ENCODE measurements around the gene CASZ1. TPM values are rescaled to one million over a fixed set of nuclear protein-coding genes. Genes with fewer than 3 reads are reported as not detected.
A peak's percentile ranks its signal among the peaks of the same experiment; 100 is the strongest.

The CASZ1 gene
- total RNA-seq, 1 experiment from 2014 or later, result 3.9 TPM

- H3K4me2 ChIP-seq (ENCODE audit: insufficient read depth, insufficient read length, low read length), result no peak overlapping the region
- WGBS (ENCODE audit: extremely low coverage, insufficient read length, low lambda C conversion rate), result no CpG with 5 or more reads among the region's 10 CpGs
Measured at GRCh38 chr1:10830961-10831668, 34.7 kb upstream of the CASZ1 start.

More at GRCh38 chr1:10830961-10831668, 34.7 kb upstream of the CASZ1 start:
- no peaks in the 10 kb centered on the region; the same call in 1 of the 2 replicates for H3K27me3 ChIP-seq (ENCODE audit: insufficient read depth, low read length)
- H3K4ac ChIP-seq (ENCODE audit: low read depth, low read length), result no peak overlapping the region
- no peaks in the 10 kb centered on the region for H3K9me3 ChIP-seq (ENCODE audit: control insufficient read depth, low read depth, low read length)
- H2BK15ac ChIP-seq (ENCODE audit: low read depth, low read length), result no peak overlapping the region
- no peak overlapping the region for H3K14ac ChIP-seq (ENCODE audit: insufficient read depth, low read length)
- no peaks in the 10 kb centered on the region for H3K79me2 ChIP-seq (ENCODE audit: insufficient read depth, low read length)
- no peak overlapping the region for H3K27ac ChIP-seq (ENCODE audit: insufficient read length, low read depth, low read length)
- no peak overlapping the region for H3K9ac ChIP-seq (ENCODE audit: extremely low read depth, insufficient read length, low read length)
- no peak overlapping the region for H4K5ac ChIP-seq (ENCODE audit: insufficient read length, low read depth, low read length)
- no peak overlapping the region for H2BK120ac ChIP-seq (ENCODE audit: low read depth, low read length, poor library complexity, severe bottlenecking)
- H3K4me1 ChIP-seq (ENCODE audit: insufficient read depth, low read length), result no peaks in the 10 kb centered on the region
- no peak for DNase-seq
- H3K27ac Mint-ChIP-seq, result 0 out of 7 replicates have a peak overlapping the region, but pooled peaks of 1 of the 3 experiments have one; percentile 8
- peaks cover 3% of the 10 kb centered on the region for H3K23me2 ChIP-seq (ENCODE audit: insufficient read length, low read depth, low read length, poor library complexity, severe bottlenecking)
- no peaks in the 10 kb centered on the region for H3K36me3 Mint-ChIP-seq (ENCODE audit: insufficient read depth in 1 of 3, low read depth in 3 of 3)
- no peaks in the 10 kb centered on the region for H4K20me1 ChIP-seq (ENCODE audit: control insufficient read depth, insufficient read depth, insufficient read length)
- H2AK5ac ChIP-seq (ENCODE audit: insufficient read length, low read length), result no peak overlapping the region
- no peak overlapping the region for H2BK12ac ChIP-seq (ENCODE audit: insufficient read length, low read depth, low read length)
- no peak overlapping the region for H3T11ph ChIP-seq (ENCODE audit: low read length)
- TF ChIP-seq CTCF (conservative IDR thresholded peaks at IDR 0.05), result no peak
- H4K91ac ChIP-seq (ENCODE audit: insufficient read length, low read depth, low read length), result no peak overlapping the region
- no peak overlapping the region for H3K4me3 Mint-ChIP-seq
- peaks cover 18 to 33% of the 10 kb centered on the region in 2 experiments for H3K4me1 Mint-ChIP-seq
- H3K56ac ChIP-seq (ENCODE audit: insufficient read length, low read depth, low read length), result no peak overlapping the region
- H3K27me3 Mint-ChIP-seq (ENCODE audit: low read depth), result peaks cover 18% of the 10 kb centered on the region
- H2BK5ac ChIP-seq (ENCODE audit: insufficient read length, low read length), result no peak overlapping the region
- no peak overlapping the region for H3K23ac ChIP-seq (ENCODE audit: insufficient read length, low read depth, low read length)
- no peaks in the 10 kb centered on the region for H3K79me1 ChIP-seq (ENCODE audit: insufficient read depth, low read depth, low read length, poor library complexity, severe bottlenecking)
- no peak overlapping the region for H2BK20ac ChIP-seq (ENCODE audit: low read depth, low read length, poor library complexity, severe bottlenecking)
- no peak overlapping the region for H4K8ac ChIP-seq (replicated peaks; ENCODE audit: insufficient read length, low read depth, low read length)
- no peak overlapping the region for H2AFZ ChIP-seq (ENCODE audit: low read length)
- H3K18ac ChIP-seq (ENCODE audit: insufficient read length, low read depth, low read length), result no peak overlapping the region
- H3K9me3 Mint-ChIP-seq, result no peaks in the 10 kb centered on the region; a peak in 1 of 5 replicates

Data from H9 (cell line).